Mesenchymal stem cell (in vitro differentiated cells and primary cell): ENCODE results near the gene TNK1.
A peak's percentile ranks its signal among the peaks of the same experiment; 100 is the strongest.
"Not testable (repeated sequence)": the region's sequence is repeated elsewhere in the genome, so short reads cannot be mapped to it uniquely, and the experiment has no call there.

ENCODE experiments used
- DNase-seq: peaks from one replicate; pipeline ENCODE4 v3.0.0-alpha.2; 2013
- H2AFZ ChIP-seq: one replicate; pipeline ENCODE4 v1.6.1; 2013; ENCODE audit warnings: low read depth, mild to moderate bottlenecking, control low read depth, inconsistent platforms, low read length, moderate library complexity
- H2AK5ac ChIP-seq: 2 replicates; pipeline ENCODE4 v1.6.1; 2013; ENCODE audit warnings: low read length, moderate library complexity, mild to moderate bottlenecking, inconsistent platforms; ENCODE audit not compliant: severe bottlenecking
- H2BK120ac ChIP-seq: one replicate; pipeline ENCODE4 v1.6.1; 2013; ENCODE audit warnings: low read depth, mild to moderate bottlenecking, inconsistent platforms, low read length, moderate library complexity
- H2BK12ac ChIP-seq, 2 experiments: one replicate each; pipeline ENCODE4 v1.6.1; 2013; ENCODE audit warnings: inconsistent platforms in 2 of 2, low read length in 2 of 2, mild to moderate bottlenecking in 2 of 2, moderate library complexity in 2 of 2, control low read depth in 1 of 2
- H2BK15ac ChIP-seq: one replicate; pipeline ENCODE4 v1.6.1; 2013; ENCODE audit warnings: mild to moderate bottlenecking, low read depth, inconsistent platforms; ENCODE audit not compliant: poor library complexity, severe bottlenecking
- H2BK5ac ChIP-seq: 2 replicates; pipeline ENCODE4 v1.6.1; 2013; ENCODE audit warnings: low read depth, mild to moderate bottlenecking, low read length, control low read depth, inconsistent platforms; ENCODE audit not compliant: poor library complexity, severe bottlenecking
- H3K14ac ChIP-seq, 2 experiments: one replicate each; pipeline ENCODE4 v1.6.1; 2013; ENCODE audit warnings: inconsistent platforms in 2 of 2, low read length in 2 of 2, control low read depth in 1 of 2, mild to moderate bottlenecking in 1 of 2, moderate library complexity in 1 of 2
- H3K18ac ChIP-seq, 2 experiments: one replicate each; pipeline ENCODE4 v1.6.1; 2013; ENCODE audit warnings: inconsistent platforms in 2 of 2, low read length in 2 of 2, control low read depth in 1 of 2, low read depth in 1 of 2, mild to moderate bottlenecking in 1 of 2
- H3K23ac ChIP-seq, 2 experiments: one replicate each; pipeline ENCODE4 v1.6.1; 2013; ENCODE audit warnings: inconsistent platforms in 2 of 2, low read length in 2 of 2, mild to moderate bottlenecking in 2 of 2, moderate library complexity in 2 of 2, control low read depth in 1 of 2
- H3K27ac ChIP-seq: 2 replicates; pipeline ENCODE4 v1.5.1; 2013; ENCODE audit warnings: mild to moderate bottlenecking, moderate library complexity, low read length, control low read depth, inconsistent platforms; ENCODE audit not compliant: poor library complexity, severe bottlenecking
- H3K27me3 ChIP-seq, 2 experiments: 2 replicates each; pipeline versions ENCODE4 v1.6.1 to v1.7.0; 2013; ENCODE audit warnings: low read length in 2 of 2, mild to moderate bottlenecking in 2 of 2, moderate library complexity in 2 of 2, control low read depth in 1 of 2, inconsistent platforms in 1 of 2; ENCODE audit not compliant: control insufficient read depth in 1 of 2, insufficient read depth in 1 of 2
- H3K36me3 ChIP-seq, 2 experiments: 2 replicates each; pipeline versions ENCODE4 v1.6.1 to v1.7.0; 2013; ENCODE audit warnings: low read length in 2 of 2, control low read depth in 1 of 2, inconsistent platforms in 1 of 2, low read depth in 1 of 2, mild to moderate bottlenecking in 1 of 2; ENCODE audit not compliant: insufficient read depth in 2 of 2, control insufficient read depth in 1 of 2
- H3K4ac ChIP-seq, 2 experiments: one replicate each; pipeline ENCODE4 v1.6.1; 2013; ENCODE audit warnings: inconsistent platforms in 2 of 2, low read length in 2 of 2, mild to moderate bottlenecking in 2 of 2, moderate library complexity in 2 of 2, control low read depth in 1 of 2, low read depth in 1 of 2
- H3K4me1 ChIP-seq: 2 replicates; pipeline ENCODE4 v1.6.1; 2013; ENCODE audit warnings: low read depth, low read length, control low read depth; ENCODE audit not compliant: control insufficient read depth, insufficient read depth
- H3K4me2 ChIP-seq: 2 replicates; pipeline ENCODE4 v1.6.1; 2013; ENCODE audit warnings: low read length, mild to moderate bottlenecking, inconsistent platforms; ENCODE audit not compliant: poor library complexity, severe bottlenecking
- H3K4me3 ChIP-seq, 2 experiments: 2 replicates each; pipeline versions ENCODE4 v1.5.1 to v1.7.0; 2013; ENCODE audit warnings: low read length in 2 of 2, mild to moderate bottlenecking in 2 of 2, control low read depth in 1 of 2, low read depth in 1 of 2; ENCODE audit not compliant: insufficient read depth in 1 of 2
- H3K79me1 ChIP-seq: replicated peaks from 2 replicates; pipeline ENCODE4 v1.6.1; 2013; ENCODE audit warnings: mild to moderate bottlenecking, control low read depth, low read length, inconsistent platforms; ENCODE audit not compliant: poor library complexity, severe bottlenecking
- H3K9ac ChIP-seq: 2 replicates; pipeline ENCODE4 v1.7.0; 2013; ENCODE audit warnings: mild to moderate bottlenecking, low read length, moderate library complexity
- H3K9me3 ChIP-seq: 2 replicates; pipeline ENCODE4 v1.7.0; 2013; ENCODE audit warnings: mild to moderate bottlenecking, low read length; ENCODE audit not compliant: control insufficient read depth
- H4K8ac ChIP-seq: one replicate; pipeline ENCODE4 v1.6.1; 2013; ENCODE audit warnings: inconsistent platforms, mild to moderate bottlenecking, low read length, moderate library complexity
- H4K91ac ChIP-seq: one replicate; pipeline ENCODE4 v1.6.1; 2013; ENCODE audit warnings: mild to moderate bottlenecking, low read length, inconsistent platforms
- WGBS: methylation state at CpG from one replicate; pipeline ENCODE4 v1.1.7; 2013; ENCODE audit warnings: mixed read lengths; 5-methylcytosine and 5-hydroxymethylcytosine counted together

Gene TNK1

DNA sequence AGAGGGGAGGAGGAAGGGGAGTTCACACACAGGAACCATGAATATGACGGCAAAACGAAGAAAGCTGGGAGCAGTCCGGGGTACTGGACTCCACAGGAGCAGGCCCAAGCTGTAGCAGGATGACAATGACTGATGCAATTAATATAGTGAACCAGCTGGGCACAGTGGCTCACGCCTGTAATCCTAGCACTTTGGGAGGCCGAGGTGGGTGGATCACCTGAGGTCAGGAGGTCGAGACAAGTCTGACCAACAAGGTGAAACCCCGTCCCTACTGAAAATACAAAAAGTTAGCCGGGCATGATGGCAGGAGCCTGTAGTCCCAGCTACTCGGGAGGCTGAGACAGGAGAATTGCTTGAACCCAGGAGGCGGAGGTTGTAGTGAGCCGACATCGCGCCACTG, 45.1 kb upstream of the TNK1 start:
- not testable (repeated sequence) for H3K4me1 ChIP-seq, H2AK5ac ChIP-seq, H3K18ac ChIP-seq, H4K91ac ChIP-seq, H2BK120ac ChIP-seq, H3K14ac ChIP-seq, H3K23ac ChIP-seq, H3K4me2 ChIP-seq, H3K9me3 ChIP-seq, H3K79me1 ChIP-seq, H3K36me3 ChIP-seq, H2BK15ac ChIP-seq, H3K27ac ChIP-seq, H2AFZ ChIP-seq, H2BK12ac ChIP-seq, H4K8ac ChIP-seq, H3K9ac ChIP-seq, H2BK5ac ChIP-seq, H3K4me3 ChIP-seq, H3K4ac ChIP-seq, DNase-seq
- peaks cover 9 to 38% of the 10 kb centered on the region in 2 experiments for H3K27me3 ChIP-seq
- 92% methylated on average over 13 of the region's 13 CpGs for WGBS

GRCh38 chr17:7336240-7337175, 44.4 kb upstream of the TNK1 start, which contains the start of gene ACAP1:
TSS of gene ACAP1 (plus strand) at chr17:7336529. CDS start at chr17:7336735, 206 bp downstream.
- 51% methylated on average over 8 of the region's 17 CpGs for WGBS

DNA sequence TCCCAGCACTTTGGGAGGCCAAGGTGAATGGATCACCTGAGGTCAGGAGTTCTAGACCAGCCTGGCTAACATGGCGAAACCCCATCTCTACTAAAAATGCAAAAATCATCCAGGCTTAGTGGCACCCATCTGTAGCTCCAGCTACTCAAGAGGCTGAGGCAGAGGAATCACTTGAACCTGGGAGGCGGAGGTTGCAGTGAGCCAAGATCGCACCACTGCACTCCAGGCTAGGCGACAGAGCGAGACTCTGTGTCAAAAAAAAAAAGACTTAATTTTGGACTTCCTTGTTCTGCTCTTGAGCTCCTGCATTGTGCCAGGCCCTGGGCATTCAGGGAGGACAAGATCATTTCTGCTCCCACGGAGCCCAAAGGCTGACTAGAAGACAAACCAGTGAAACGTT, 43.3 kb upstream of the TNK1 start:
- not testable (repeated sequence) for H2AFZ ChIP-seq

More at GRCh38 chr17:7336240-7337175, 44.4 kb upstream of the TNK1 start, which contains the start of gene ACAP1:
- DNase-seq, result no peak
- peaks cover 11 to 45% of the 10 kb centered on the region in 2 experiments for H3K27me3 ChIP-seq
- no peak within 1 kb of the TSS for H3K4ac ChIP-seq
- no peak within 1 kb of the TSS for H2AFZ ChIP-seq
- H3K9me3 ChIP-seq, result no peaks in the 10 kb centered on the region
- H3K4me2 ChIP-seq, result no peak within 1 kb of the TSS
- H3K9ac ChIP-seq, result no peak within 1 kb of the TSS
- no peak within 1 kb of the TSS for H3K27ac ChIP-seq
- no peak within 1 kb of the TSS for H4K8ac ChIP-seq
- peaks cover 2% of the 10 kb centered on the region for H3K4me1 ChIP-seq
- H3K18ac ChIP-seq, result no peak within 1 kb of the TSS
- no peaks in the 10 kb centered on the region for H3K79me1 ChIP-seq
- no peaks in the 10 kb centered on the region for H3K36me3 ChIP-seq
- no peak within 1 kb of the TSS for H2AK5ac ChIP-seq
- no peak within 1 kb of the TSS for H2BK12ac ChIP-seq
- no peak within 1 kb of the TSS for H3K4me3 ChIP-seq
- H3K23ac ChIP-seq, result no peak within 1 kb of the TSS
- no peak within 1 kb of the TSS for H2BK15ac ChIP-seq
- H2BK5ac ChIP-seq, result no peak within 1 kb of the TSS
- no peak within 1 kb of the TSS for H3K14ac ChIP-seq
- no peak within 1 kb of the TSS for H2BK120ac ChIP-seq
- H4K91ac ChIP-seq, result no peak within 1 kb of the TSS

GRCh38 chr17:7340179-7340578, 40.7 kb upstream of the TNK1 start:
- H3K4ac ChIP-seq, result no peak overlapping the region
- no peak overlapping the region for H3K4me3 ChIP-seq
- H3K4me2 ChIP-seq, result no peak overlapping the region
- H3K36me3 ChIP-seq, result no peaks in the 10 kb centered on the region
- peaks cover 2% of the 10 kb centered on the region for H3K4me1 ChIP-seq
- H2AFZ ChIP-seq, result no peak overlapping the region
- no peak overlapping the region for H3K27ac ChIP-seq
- peaks cover 29 to 70% of the 10 kb centered on the region in 2 experiments for H3K27me3 ChIP-seq
- peak; percentile 63 for DNase-seq
- no peak overlapping the region for H3K14ac ChIP-seq
- H3K18ac ChIP-seq, result no peak overlapping the region
- H2BK15ac ChIP-seq, result no peak overlapping the region
- 100% methylated on average over 1 of the region's 2 CpGs for WGBS
- no peak overlapping the region for H3K9ac ChIP-seq
- no peak overlapping the region for H2BK5ac ChIP-seq
- no peaks in the 10 kb centered on the region for H3K9me3 ChIP-seq
- no peak overlapping the region for H2AK5ac ChIP-seq
- H4K91ac ChIP-seq, result no peak overlapping the region
- H4K8ac ChIP-seq, result no peak overlapping the region
- H2BK12ac ChIP-seq, result no peak overlapping the region
- H3K79me1 ChIP-seq, result no peaks in the 10 kb centered on the region
- H2BK120ac ChIP-seq, result no peak overlapping the region
- no peak overlapping the region for H3K23ac ChIP-seq

More for the DNA sequence above, 43.3 kb upstream of the TNK1 start:
- not testable (repeated sequence) for H3K79me1 ChIP-seq, H3K36me3 ChIP-seq, H2BK5ac ChIP-seq, H3K4ac ChIP-seq, H3K4me1 ChIP-seq, H3K14ac ChIP-seq, H3K9me3 ChIP-seq, H2AK5ac ChIP-seq, H3K4me2 ChIP-seq, H2BK120ac ChIP-seq, H3K4me3 ChIP-seq, H3K23ac ChIP-seq, H3K9ac ChIP-seq, H2BK12ac ChIP-seq, DNase-seq, H4K91ac ChIP-seq, H2BK15ac ChIP-seq, H3K27ac ChIP-seq, H3K18ac ChIP-seq, H4K8ac ChIP-seq
- H3K27me3 ChIP-seq, result peaks cover 15 to 53% of the 10 kb centered on the region in 2 experiments
- WGBS, result 87% methylated on average over 7 of the region's 7 CpGs
